NCI-H2196 treated with DMSO at 0.1 percent for 48 hours (cell line): ENCODE results near the gene TMEM266.

Experiments used
- DNase-seq: peaks from one replicate; lab custom pipeline; 2025; ENCODE audit not compliant: unreplicated experiment; lab: John Stamatoyannopoulos, UW

Gene TMEM266

GRCh38 chr15:76160426-76161152 lies 100.8 kb downstream of the TMEM266 start:
- DNase-seq, result no peak

GRCh38 chr15:76161153-76162035 lies 101.6 kb downstream of the TMEM266 start:
- DNase-seq, result no peak

- no peak for DNase-seq
These were observed 102.2 kb downstream of the TMEM266 start for GRCh38 chr15:76162036-76162398.

- no peak for DNase-seq
These were observed 103.1 kb downstream of the TMEM266 start for GRCh38 chr15:76162784-76163456.

GRCh38 chr15:76163457-76164295 lies 103.9 kb downstream of the TMEM266 start:
- DNase-seq, result no peak

GRCh38 chr15:76164602-76165001 lies 104.8 kb downstream of the TMEM266 start:
- no peak for DNase-seq

GRCh38 chr15:76165951-76166350 lies 106.2 kb downstream of the TMEM266 start:
- no peak for DNase-seq

GRCh38 chr15:76168237-76168984 lies 108.6 kb downstream of the TMEM266 start:
- no peak for DNase-seq

GRCh38 chr15:76169018-76169417 lies 109.2 kb downstream of the TMEM266 start:
- no peak for DNase-seq

GRCh38 chr15:76169911-76170800 lies 110.4 kb downstream of the TMEM266 start:
- DNase-seq, result no peak

- no peak for DNase-seq
These were observed 113.0 kb downstream of the TMEM266 start for GRCh38 chr15:76172782-76173181.

- DNase-seq, result no peak
These were observed 113.6 kb downstream of the TMEM266 start for GRCh38 chr15:76173317-76173834.

GRCh38 chr15:76174654-76175053 lies 114.9 kb downstream of the TMEM266 start:
- no peak for DNase-seq

GRCh38 chr15:76175442-76175841 lies 115.7 kb downstream of the TMEM266 start:
- no peak for DNase-seq

- DNase-seq, result no peak
These were observed 116.3 kb downstream of the TMEM266 start for GRCh38 chr15:76176059-76176458.

- DNase-seq, result no peak
These were observed 116.8 kb downstream of the TMEM266 start for GRCh38 chr15:76176487-76177085.

- no peak for DNase-seq
These were observed 117.8 kb downstream of the TMEM266 start for GRCh38 chr15:76177491-76178040.

GRCh38 chr15:76178296-76179000 lies 118.7 kb downstream of the TMEM266 start:
- no peak for DNase-seq
